ENCODE data around the gene KCNJ12.
"Not testable (repeated sequence)": the region's sequence is repeated elsewhere in the genome, so short reads cannot be mapped to it uniquely, and the experiment has no call there.

DNA sequence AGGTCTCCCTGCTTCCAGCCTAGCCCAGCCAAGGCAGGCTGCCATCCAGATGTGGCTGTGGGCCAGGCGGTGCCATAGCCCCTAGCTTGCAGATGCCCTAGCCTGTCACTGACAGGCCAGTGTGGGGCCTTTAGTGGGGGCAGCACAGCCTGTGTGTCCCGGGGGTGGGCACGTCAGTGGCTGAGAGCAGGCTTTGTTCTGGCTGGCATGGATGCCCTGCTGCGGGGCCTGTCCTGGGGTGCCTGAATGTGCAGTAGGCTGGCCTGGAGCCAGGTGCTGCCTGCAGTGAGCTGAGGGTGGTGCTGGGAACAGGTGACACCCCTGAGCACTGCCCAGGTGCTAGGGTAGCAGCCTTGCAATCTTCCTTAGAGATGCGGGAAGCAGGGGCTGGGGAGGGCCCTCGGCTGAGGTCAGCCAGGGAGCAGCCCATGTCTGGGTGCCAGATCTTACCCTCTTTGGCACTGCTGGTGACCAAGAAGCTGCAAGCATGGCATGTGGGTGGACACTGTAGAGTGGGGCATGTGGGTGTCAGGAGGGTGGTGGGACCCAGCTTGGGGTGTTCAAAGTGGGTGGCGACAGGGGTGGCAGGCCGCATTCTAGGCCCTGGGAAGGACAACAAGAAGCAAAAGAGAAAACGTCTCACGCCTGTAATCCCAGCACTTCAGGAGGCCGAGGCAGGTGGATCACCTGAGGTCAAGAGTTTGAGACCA is 37.6 kb downstream of the KCNJ12 start:
- TF ChIP-seq POLR2AphosphoS5 (IDR thresholded peaks at IDR 0.05; ENCODE audit: low read depth, low read length); SPI1 (IDR thresholded peaks at IDR 0.05; ENCODE audit: low read depth, low read length); POLR2A (IDR thresholded peaks at IDR 0.05; ENCODE audit: low read depth, low read length); TAF1 (IDR thresholded peaks at IDR 0.05; ENCODE audit: low read depth, low read length); POU2F2 (IDR thresholded peaks at IDR 0.05; ENCODE audit: low read depth, low read length); PAX5 (IDR thresholded peaks at IDR 0.05; ENCODE audit: insufficient read depth, low read length, severe bottlenecking): not testable (repeated sequence)
